Dedifferentiated amniotic fluid mesenchymal stem cell (primary cell): ENCODE measurements around the gene FUT8.
A peak's percentile ranks its signal among the peaks of the same experiment; 100 is the strongest.

ENCODE experiments used
- DNase-seq: peaks from one replicate; pipeline ENCODE4 v3.0.0-alpha.2; 2016; ENCODE audit errors: extremely low spot score

The FUT8 gene

GRCh38 chr14:65558363-65558762, 145.8 kb downstream of the FUT8 start:
- DNase-seq: no peak

DNA sequence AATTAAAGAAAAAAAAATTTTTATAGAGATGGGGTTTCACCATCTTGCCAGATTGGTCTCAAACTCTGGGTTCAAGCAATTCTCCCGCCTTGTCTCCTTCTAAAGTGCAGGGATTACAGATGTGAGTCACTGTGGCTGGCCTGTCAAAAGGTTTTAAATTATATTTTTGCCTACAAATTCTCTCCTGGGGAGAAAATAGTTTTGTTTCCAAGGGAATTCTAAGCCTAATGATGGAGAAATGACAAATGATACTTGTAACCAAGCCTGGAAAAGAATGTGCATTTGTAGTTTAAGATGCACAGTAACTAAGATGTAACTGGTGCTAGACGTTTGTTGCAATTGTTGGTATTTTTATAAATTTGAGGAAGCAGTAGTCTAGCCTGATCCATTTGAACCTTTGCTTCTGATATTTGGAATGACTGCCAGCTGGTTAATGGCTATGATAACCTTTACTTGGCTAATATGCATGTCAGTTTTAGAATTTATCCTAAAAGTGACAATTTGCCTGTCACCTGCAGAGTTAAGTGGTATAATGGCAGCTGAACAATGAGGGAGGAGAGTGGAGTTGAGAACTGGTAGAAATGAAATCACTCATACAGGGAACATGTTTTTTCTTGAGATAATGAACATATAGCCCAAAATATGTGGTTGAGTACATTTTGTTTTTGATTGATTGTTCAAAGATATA, 148.0 kb downstream of the FUT8 start:
- DNase-seq: no peak

GRCh38 chr14:65564370-65564769, 151.8 kb downstream of the FUT8 start:
- DNase-seq: no peak

DNA sequence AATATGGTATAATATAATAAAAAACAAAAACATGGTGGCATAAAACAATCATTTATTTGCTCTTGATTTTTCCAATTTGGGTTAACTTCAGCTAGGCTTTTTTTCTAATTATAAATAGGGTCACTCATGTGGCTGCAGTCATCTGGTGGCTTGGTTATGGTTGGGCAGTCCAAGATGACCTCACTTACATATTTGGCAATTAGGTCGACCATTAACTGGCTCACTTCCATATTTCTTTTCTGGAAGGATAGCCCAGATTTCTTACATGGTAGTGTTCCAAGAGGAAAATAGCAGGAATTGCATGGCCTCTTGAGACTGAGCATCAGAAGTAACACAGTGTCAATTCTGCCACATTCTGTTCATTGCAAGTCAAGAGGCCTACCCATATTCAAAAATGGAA, 153.4 kb downstream of the FUT8 start:
- no peak for DNase-seq

- no peak for DNase-seq
Measured at GRCh38 chr14:65566820-65567522, 154.4 kb downstream of the FUT8 start.

DNA sequence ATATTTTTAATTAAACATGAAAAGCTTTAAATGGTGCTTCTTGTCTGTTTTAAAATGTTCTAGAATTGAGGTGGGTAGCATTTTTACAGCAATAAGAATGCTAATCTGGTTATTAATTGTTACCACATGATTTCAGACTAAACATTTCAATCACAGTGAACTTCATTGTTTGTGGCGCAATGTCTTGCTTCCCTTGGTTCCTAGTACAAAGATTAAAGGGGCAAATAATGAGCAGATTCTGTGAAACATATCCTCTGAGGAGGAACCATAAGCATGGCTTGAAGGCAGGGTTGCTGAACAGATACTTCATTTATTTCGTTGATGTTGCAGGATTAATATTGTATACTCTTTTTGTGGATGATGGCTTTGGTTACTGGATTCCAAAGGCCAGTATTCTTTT, 162.1 kb downstream of the FUT8 start:
- no peak for DNase-seq

- no peak for DNase-seq
Measured at GRCh38 chr14:65575389-65575788, 162.9 kb downstream of the FUT8 start.

- no peak for DNase-seq
Measured at GRCh38 chr14:65580973-65581372, 168.4 kb downstream of the FUT8 start.

- no peak for DNase-seq
Measured at GRCh38 chr14:65581378-65581777, 168.8 kb downstream of the FUT8 start.

DNA sequence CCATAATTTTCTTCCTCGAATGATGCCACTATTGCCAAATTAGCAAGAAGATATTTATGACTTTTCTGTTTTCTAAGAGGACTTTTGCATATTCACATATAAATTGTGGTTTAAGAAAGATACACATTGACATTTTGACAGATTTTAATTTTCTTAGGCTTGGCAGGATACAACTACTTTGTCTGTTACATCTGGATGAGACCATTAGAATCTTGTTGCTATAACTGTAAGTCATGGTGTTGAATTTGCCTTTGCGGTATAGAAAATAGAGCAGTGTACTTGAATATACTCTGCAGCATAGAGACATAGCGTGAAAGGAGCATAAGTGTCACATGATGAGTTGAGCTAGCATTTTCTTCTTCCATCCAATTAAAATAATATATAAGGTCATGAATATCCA, 169.3 kb downstream of the FUT8 start:
- no peak for DNase-seq

- DNase-seq: no peak
Measured at GRCh38 chr14:65585216-65585615, 172.7 kb downstream of the FUT8 start.

DNA sequence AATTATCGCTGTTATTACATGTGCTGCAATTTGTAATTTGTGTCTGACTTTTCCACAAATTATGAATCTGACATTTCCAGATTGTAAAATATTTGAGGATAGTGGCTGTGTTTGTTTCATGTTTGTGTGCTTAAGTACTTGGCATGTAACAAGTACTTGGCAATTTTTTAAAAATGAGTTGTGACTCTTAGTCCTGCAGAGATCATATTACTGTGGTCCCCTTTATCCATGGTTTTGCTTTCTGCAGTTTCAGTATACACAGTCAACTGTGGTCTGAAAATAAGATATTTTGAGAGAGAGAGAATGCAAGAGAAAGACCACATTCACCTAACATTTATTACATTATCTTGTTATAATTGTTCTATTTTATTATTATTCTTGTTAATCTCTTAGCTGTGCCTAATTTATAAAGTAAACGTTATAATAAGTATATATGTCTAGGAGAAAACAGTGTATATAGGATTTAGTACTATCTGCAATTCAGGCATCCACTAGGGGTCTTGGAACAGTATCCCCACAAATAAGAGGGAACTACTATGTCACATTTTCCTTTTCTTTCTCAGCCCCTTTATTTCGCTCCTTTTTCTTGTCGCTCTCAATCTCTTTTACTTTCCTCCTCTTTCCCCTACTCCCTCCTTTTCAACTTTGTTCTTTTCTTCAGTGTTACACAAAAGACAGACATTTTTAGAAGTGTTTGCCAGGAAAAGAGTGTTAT, 176.1 kb downstream of the FUT8 start:
- DNase-seq: peak; percentile 31

- no peak for DNase-seq
Measured at GRCh38 chr14:65594153-65594881, 181.8 kb downstream of the FUT8 start.

- DNase-seq: no peak
Measured at GRCh38 chr14:65594882-65595237, 182.3 kb downstream of the FUT8 start.

GRCh38 chr14:65599375-65599774, 186.8 kb downstream of the FUT8 start:
- DNase-seq: peak; percentile 21

DNA sequence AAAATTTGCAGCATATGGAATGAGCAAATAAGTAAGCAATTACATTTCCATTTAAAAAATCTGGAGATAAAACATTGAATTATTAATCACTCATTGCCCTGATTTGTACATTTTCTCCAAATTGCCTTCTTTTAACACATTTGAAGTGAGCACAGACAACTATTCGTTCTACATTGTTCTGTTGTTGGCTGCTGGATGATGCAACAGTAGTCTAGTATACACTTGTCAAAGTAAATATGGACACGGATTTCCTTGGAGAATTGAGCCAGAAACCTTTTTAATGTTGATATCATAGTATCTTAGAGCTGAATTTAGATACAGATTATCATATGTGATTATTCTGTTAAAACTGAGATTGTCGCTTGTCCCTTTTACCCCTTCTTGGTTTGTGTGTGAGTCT, 188.2 kb downstream of the FUT8 start:
- no peak for DNase-seq

DNA sequence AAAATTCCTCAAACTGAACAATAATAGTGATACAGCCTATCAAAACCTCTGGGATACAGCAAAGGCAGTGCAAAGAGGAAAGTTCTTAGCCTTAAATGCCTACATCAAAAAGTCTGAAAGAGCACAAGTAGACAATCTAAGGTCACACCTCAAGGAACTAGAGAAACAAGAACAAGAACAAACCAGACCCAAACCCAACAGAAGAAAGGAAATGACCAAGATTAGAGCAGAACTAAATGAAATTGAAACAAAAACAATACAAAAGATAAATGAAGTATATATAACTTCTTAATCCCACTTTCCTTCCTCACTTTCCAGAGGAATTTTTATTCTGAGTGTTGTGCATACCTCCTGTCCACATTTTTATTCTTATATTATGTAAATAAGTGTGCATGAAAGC, 192.0 kb downstream of the FUT8 start:
- no peak for DNase-seq

DNA sequence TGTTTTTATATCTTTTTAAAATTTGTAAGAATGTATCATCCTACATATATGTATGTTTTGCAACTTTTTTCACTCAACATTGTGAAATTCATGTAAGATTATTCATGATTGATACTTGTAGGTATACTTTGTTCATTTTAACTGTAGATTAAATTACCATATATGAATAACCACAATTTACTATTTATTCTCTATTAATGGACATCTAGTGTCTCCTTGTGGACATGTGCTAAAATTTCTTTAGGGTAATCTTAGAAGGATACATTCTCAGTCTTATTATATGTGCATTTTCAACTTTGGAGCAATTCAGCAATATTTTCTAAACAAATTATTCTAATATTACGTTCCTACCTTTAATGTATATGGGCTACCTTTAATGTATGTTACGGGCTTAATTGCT, 192.4 kb downstream of the FUT8 start:
- DNase-seq: no peak

GRCh38 chr14:65606460-65606859, 193.9 kb downstream of the FUT8 start:
- no peak for DNase-seq

- no peak for DNase-seq
Measured at GRCh38 chr14:65613131-65613650, 200.7 kb downstream of the FUT8 start.

- no peak for DNase-seq
Measured at GRCh38 chr14:65618996-65619395, 206.5 kb downstream of the FUT8 start.

- no peak for DNase-seq
Measured at GRCh38 chr14:65620195-65620594, 207.7 kb downstream of the FUT8 start.
